ENCODE data around the gene PTPN21. TPM values are rescaled to one million over a fixed set of nuclear protein-coding genes. Genes with fewer than 3 reads are reported as not detected.

The PTPN21 gene
- polyA plus RNA-seq, 1 experiment, result 16.0 TPM

GRCh38 chr14:88468406-88468805 is 86.4 kb downstream of the PTPN21 start:
- no peaks in the 10 kb centered on the region for H3K27me3 ChIP-seq (ENCODE audit: control insufficient read depth, insufficient read depth, low read length)
- H3K9me3 ChIP-seq (ENCODE audit: control insufficient read depth, insufficient read depth, low read length), result no peaks in the 10 kb centered on the region
- peak; percentile 59 for DNase-seq (ENCODE audit: low read depth, low spot score)
- H3K27ac ChIP-seq (ENCODE audit: low read depth, low read length), result peak overlapping the region; percentile 39
- no peak overlapping the region for H3K4me3 ChIP-seq (ENCODE audit: low read depth, low read length)
- TF ChIP-seq CTCF (IDR thresholded peaks at IDR 0.05; ENCODE audit: low read depth, low read length), result no peak
- POLR2A ChIA-PET, result interaction anchor here (1.0 kb wide), 2 partner anchors 10 to 13 kb away, joined by 3 read pairs; no protein-coding TSS in a partner anchor
- CTCF ChIA-PET, result interaction anchor here (0.6 to 1.5 kb wide), 6 partner anchors 23 to 279 kb away, joined by 3 to 7 read pairs (median 3); partner anchors contain the start of gene SPATA7

GRCh38 chr14:88463318-88463717 is 91.5 kb downstream of the PTPN21 start:
- H3K27ac ChIP-seq (ENCODE audit: low read depth, low read length), result no peak overlapping the region
- H3K9me3 ChIP-seq (ENCODE audit: control insufficient read depth, insufficient read depth, low read length), result peaks cover 6% of the 10 kb centered on the region
- no peaks in the 10 kb centered on the region for H3K27me3 ChIP-seq (ENCODE audit: control insufficient read depth, insufficient read depth, low read length)
- POLR2A ChIA-PET, result no interaction called here
- DNase-seq (ENCODE audit: low read depth, low spot score), result no peak
- TF ChIP-seq CTCF (IDR thresholded peaks at IDR 0.05; ENCODE audit: low read depth, low read length), result peak; percentile 36; the same call in 1 of the 2 replicates
- no peak overlapping the region for H3K4me3 ChIP-seq (ENCODE audit: low read depth, low read length)
- CTCF ChIA-PET, result interaction anchor here (0.6 to 1.9 kb wide), 3 partner anchors 9 to 55 kb away, joined by 3 to 4 read pairs (median 4); no protein-coding TSS in a partner anchor

- H3K9me3 ChIP-seq (ENCODE audit: control insufficient read depth, insufficient read depth, low read length), result no peaks in the 10 kb centered on the region
- no peak for DNase-seq (ENCODE audit: low read depth, low spot score)
- H3K4me3 ChIP-seq (ENCODE audit: low read depth, low read length), result no peak overlapping the region
- ChIA-PET POLR2A (interaction anchor here (0.7 to 1.0 kb wide), 2 partner anchors 14 to 63 kb away, joined by 3 read pairs; no protein-coding TSS in a partner anchor), CTCF (interaction anchor here (0.8 to 1.5 kb wide), 3 partner anchors 8 to 510 kb away, joined by 3 to 4 read pairs (median 3); no protein-coding TSS in a partner anchor)
- no peak overlapping the region for H3K27ac ChIP-seq (ENCODE audit: low read depth, low read length)
- H3K27me3 ChIP-seq (ENCODE audit: control insufficient read depth, insufficient read depth, low read length), result no peaks in the 10 kb centered on the region
- no peak for TF ChIP-seq CTCF (IDR thresholded peaks at IDR 0.05; ENCODE audit: low read depth, low read length)
These were observed 99.9 kb downstream of the PTPN21 start for GRCh38 chr14:88454886-88455285.

- Histone ChIP-seq H3K27me3 (ENCODE audit: control insufficient read depth, insufficient read depth, low read length) (no peaks in the 10 kb centered on the region), H3K4me3 (ENCODE audit: low read depth, low read length) (no peak overlapping the region), H3K9me3 (ENCODE audit: control insufficient read depth, insufficient read depth, low read length) (no peaks in the 10 kb centered on the region), H3K27ac (ENCODE audit: low read depth, low read length) (no peak overlapping the region)
- ChIA-PET CTCF (no interaction called here), POLR2A (no interaction called here)
- DNase-seq (ENCODE audit: low read depth, low spot score), result no peak
- no peak for TF ChIP-seq CTCF (IDR thresholded peaks at IDR 0.05; ENCODE audit: low read depth, low read length)
These were observed 102.6 kb downstream of the PTPN21 start for GRCh38 chr14:88452231-88452630.

- H3K27me3 ChIP-seq (ENCODE audit: control insufficient read depth, insufficient read depth, low read length), result no peaks in the 10 kb centered on the region
- H3K4me3 ChIP-seq (ENCODE audit: low read depth, low read length), result no peak overlapping the region
- H3K27ac ChIP-seq (ENCODE audit: low read depth, low read length), result no peak overlapping the region
- ChIA-PET CTCF (interaction anchor here (1.3 kb wide), 1 partner anchor 12 kb away, joined by 3 read pairs; no protein-coding TSS in a partner anchor), POLR2A (no interaction called here)
- no peaks in the 10 kb centered on the region for H3K9me3 ChIP-seq (ENCODE audit: control insufficient read depth, insufficient read depth, low read length)
- no peak for TF ChIP-seq CTCF (IDR thresholded peaks at IDR 0.05; ENCODE audit: low read depth, low read length)
- DNase-seq (ENCODE audit: low read depth, low spot score), result no peak
These were observed 115.7 kb downstream of the PTPN21 start for GRCh38 chr14:88439088-88439487.
